AG09319 (cell line): Measurements from ENCODE around the gene TAB3.

Experiments
- DNase-seq: peaks from one replicate; pipeline ENCODE4 v3.0.0-alpha.2; 2010; ENCODE audit warnings: low read depth; ENCODE audit errors: extremely low read depth
- CTCF ChIP-seq: IDR thresholded peaks from 2 replicates; pipeline ENCODE4 v1.5.1; 2011; ENCODE audit warnings: low read depth, mild to moderate bottlenecking, inconsistent platforms, low read length, moderate library complexity

Gene TAB3

DNA sequence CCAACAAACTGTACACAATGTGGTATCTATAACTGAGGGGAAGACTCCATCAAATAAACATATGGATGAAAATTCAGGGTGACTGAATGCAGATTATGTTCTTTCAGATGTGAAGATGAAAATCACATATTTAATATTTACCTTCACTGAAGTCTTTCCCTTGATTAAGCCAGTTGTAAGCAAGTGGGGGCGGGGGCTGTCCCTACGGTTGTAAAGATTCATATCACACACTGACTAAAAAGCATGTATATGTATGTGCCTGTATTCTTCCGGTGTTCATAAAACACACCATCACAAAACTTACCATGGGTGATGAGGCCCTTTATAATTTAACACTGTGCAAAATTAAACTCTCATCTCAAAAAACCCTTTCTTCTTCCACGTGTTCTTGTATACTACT is 1.3 kb downstream of the TAB3 start:
- no peak for DNase-seq
- TF ChIP-seq CTCF, result no peak

GRCh38 chrX:30887288-30887687 is 1.8 kb downstream of the TAB3 start:
- no peak for TF ChIP-seq CTCF
- DNase-seq, result no peak

DNA sequence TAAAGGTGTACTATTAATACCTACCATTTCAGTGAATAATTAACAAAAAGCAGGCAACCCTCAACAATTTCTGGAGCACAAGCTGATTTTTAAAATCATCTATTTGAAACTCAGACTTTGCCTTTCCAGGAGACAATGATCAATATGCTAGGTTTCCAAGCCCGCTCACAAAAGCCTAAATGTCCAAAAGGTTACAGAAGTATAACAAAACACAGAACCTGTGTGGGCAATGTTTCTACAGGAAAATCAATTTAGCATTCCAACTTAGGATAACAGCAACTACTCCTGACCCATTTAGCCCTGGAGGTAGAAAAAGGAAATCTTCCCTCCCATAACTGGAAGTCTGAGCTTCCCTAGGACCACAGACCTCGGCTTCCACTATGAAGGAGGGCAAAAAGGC is 3.9 kb downstream of the TAB3 start:
- DNase-seq, result no peak
- TF ChIP-seq CTCF, result no peak

GRCh38 chrX:30883138-30883537 is 5.9 kb downstream of the TAB3 start:
- DNase-seq, result no peak
- no peak for TF ChIP-seq CTCF

GRCh38 chrX:30881797-30882196 is 7.3 kb downstream of the TAB3 start:
- DNase-seq, result no peak
- TF ChIP-seq CTCF, result no peak

- no peak for TF ChIP-seq CTCF
- no peak for DNase-seq
Observed at GRCh38 chrX:30881390-30881789, 7.7 kb downstream of the TAB3 start.

DNA sequence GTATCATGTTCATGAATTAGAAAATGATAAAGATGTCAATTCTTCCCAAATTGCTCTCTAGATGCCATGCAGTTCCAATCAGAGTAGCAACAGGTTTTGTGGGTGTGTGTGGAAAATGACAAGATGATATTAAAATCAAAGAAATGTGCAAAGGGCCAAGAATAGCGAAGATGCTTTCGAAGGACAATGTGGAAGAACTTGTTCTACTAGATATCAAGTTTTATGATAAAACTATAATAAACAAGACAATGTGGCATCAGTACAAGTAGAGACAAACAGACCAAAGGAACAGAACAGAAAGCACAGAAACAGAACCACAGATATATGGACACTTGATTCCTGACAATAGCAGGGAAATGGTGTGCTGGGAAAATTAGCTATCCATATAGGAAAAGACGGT is 9.0 kb downstream of the TAB3 start:
- DNase-seq, result no peak
- no peak for TF ChIP-seq CTCF
